Heart left ventricle (tissue), 16 donors: Measurements from ENCODE around the gene HLA-DPB1. TPM values are rescaled to one million over a fixed set of nuclear protein-coding genes. Genes with fewer than 3 reads are reported as not detected.
A peak's percentile ranks its signal among the peaks of the same experiment; 100 is the strongest.

ENCODE experiments used
- ATAC-seq, 4 donors: fragments of 200-7000 bp; cut with Tn5 transposase; one replicate each; pipeline ENCODE4 v1.9.1; 2020 to 2022; ENCODE audit warnings: moderate library complexity in 4 of 4, mild to moderate bottlenecking in 3 of 4, moderate number of reproducible peaks in 1 of 4
- DNase-seq, 5 donors: peaks; one replicate each; pipeline ENCODE4 v3.0.0-alpha.2; 2020
- H3K27ac ChIP-seq, 12 donors: fragments of 200-600 bp; sonication (generic) in 4 of 12; one replicate each; pipeline versions ENCODE4 v1.5.0 to v1.8.0; 2016 to 2022; ENCODE audit warnings: mild to moderate bottlenecking in 2 of 12
- H3K27me3 ChIP-seq, 9 donors: fragments of 200-600 bp; sonication (generic) in 2 of 9; one replicate each; pipeline versions ENCODE4 v1.5.1 to v1.8.0; 2016 to 2022; ENCODE audit warnings: mild to moderate bottlenecking in 3 of 9
- H3K36me3 ChIP-seq, 9 donors: fragments of 200-600 bp; sonication (generic) in 2 of 9; one replicate each; pipeline versions ENCODE4 v1.5.0 to v1.8.0; 2018 to 2022; ENCODE audit warnings: mild to moderate bottlenecking in 2 of 9
- H3K4me1 ChIP-seq, 12 donors: fragments of 200-600 bp; sonication (generic) in 4 of 12; one replicate each; pipeline versions ENCODE4 v1.5.0 to v1.8.0; 2016 to 2022; ENCODE audit warnings: mild to moderate bottlenecking in 3 of 12
- H3K4me3 ChIP-seq, 12 donors: fragments of 200-600 bp; sonication (generic) in 4 of 12; one replicate each; pipeline versions ENCODE4 v1.5.0 to v1.8.0; 2017 to 2022; ENCODE audit warnings: mild to moderate bottlenecking in 9 of 12, moderate library complexity in 4 of 12
- H3K9me3 ChIP-seq, 12 donors: fragments of 200-600 bp; sonication (generic) in 4 of 12; one replicate each; pipeline versions ENCODE4 v1.5.0 to v1.8.0; 2016 to 2022; ENCODE audit warnings: mild to moderate bottlenecking in 1 of 12
- POLR2A ChIP-seq, 2 donors: fragments of 450-650 bp; IDR thresholded peaks; one replicate each; pipeline ENCODE4 v1.6.1; 2017; ENCODE audit warnings: antibody characterized with exemption in 2 of 2, mild to moderate bottlenecking in 2 of 2, moderate library complexity in 2 of 2
- WGBS, 4 donors: extraction: QIAGEN DNeasy Blood & Tissue Kit in 2 of 4; methylation state at CpG; one replicate each; pipeline versions ENCODE4 v1.1.5 to v1.1.7; 2013 to 2018; 5-methylcytosine and 5-hydroxymethylcytosine counted together
- intact Hi-C, 10 donors: fragments of 100-400 bp; cut with DNase I; formaldehyde crosslinking; loops; one replicate each; pipeline versions ENCODE4 v1.11.1 to v1.14.2; 2022
- long read RNA-seq, 3 donors: library from polyadenylated mRNA; unstranded; transcript quantifications; one replicate each; pipeline ENCODE4 v2.0.0, GENCODE V29; 2020 to 2021
- polyA plus RNA-seq, 2 donors: library from polyadenylated mRNA; stranded (reverse); fragments of 200-250 nt; gene quantifications; one replicate each; pipeline ENCODE4 v1.2.3, GENCODE V29; 2013
- total RNA-seq, 9 donors: library from RNA; depleted of rRNA in 2 of 9; stranded (reverse); fragments of >200 nt in 2 of 9; fragmentation: NEBNext Ultra II Directional in 3 of 9; extraction: Animal tissue kit (Norgen Biotek cat#: 25700) in 3 of 9; gene quantifications; one replicate each; pipeline versions ENCODE4 v1.1.0 to v1.2.4, GENCODE V29; 2016 to 2023
- TF ChIP-seq, protein P1 (sequence below), 12 donors: fragments of 200-600 bp; sonication (generic) in 4 of 12; IDR thresholded peaks; one replicate each; pipeline versions ENCODE4 v1.5.0 to v1.8.0; 2018 to 2022; ENCODE audit warnings: antibody characterized with exemption in 12 of 12, mild to moderate bottlenecking in 5 of 12
- donor health status: ischemic (EF 13 %, LVEDD 7.1; RV severe dilation, severe dysfunction).
- donor health status: healthy with polysubstance abuse.
- donor health status: DM: no; HTN: yes; CAD: no.
- donor health status: DM: no; HTN: no; CAD: no.
- donor health status: ischemic (EF 25% LVEDD 6.9; RV normal size, moderate dysfunction).
- donor health status: ischemic (EF 25% LVEDD 5.7; RV mildly dilated, moderate dysfunction).
- donor health status: healthy.
- donor health status: DM: yes; HTN: yes; CAD: no.
- donor health status: ischemic (EF 35%, LVEDD 5.7; RV mildly dilated, moderate dysfunction).
- donor health status: nonischemic (EF 11% LVEDD 7.7; RV severe dilation, severe dysfunction).
- donor health status: DM: yes; HTN: yes; CAD: no.
- donor health status: PGD.
- donor health status: ischemic (EF 29% LVEDD 5.4; RV normal size, mild dysfunction).
- donor health status: nonischemic (EF 23%, LVEDD 6.1; RV moderate dilation, normal function).

HLA-DPB1 gene
- total RNA-seq (100 to 1,000 TPM in 2 of 9 donors, 10 to 100 TPM in 7; 16.6 to 346 (median 30.7) TPM), polyA plus RNA-seq (10 to 100 TPM; 25.0 to 30.1 TPM)
- long read RNA-seq, donor 1, transcript HLA-DPB1-211 (6 exons, 1,560 nt) = major isoform, 13 of 20 reads
- long read RNA-seq, donor 1, partial matches to known transcripts = 3 of 20 reads
- long read RNA-seq, donor 1, other reads (novel, unspliced or antisense) = 4 of 20 reads
- long read RNA-seq, donor 2, transcript HLA-DPB1-211 (6 exons, 1,560 nt) = major isoform, 13 of 20 reads
- long read RNA-seq, donor 2, partial matches to known transcripts = 0 of 20 reads
- long read RNA-seq, donor 2, other reads (novel, unspliced or antisense) = 7 of 20 reads
- long read RNA-seq, donor 3, transcript HLA-DPB1-211 (6 exons, 1,560 nt) = major isoform, 13 of 16 reads
- long read RNA-seq, donor 3, partial matches to known transcripts = 2 of 16 reads
- long read RNA-seq, donor 3, other reads (novel, unspliced or antisense) = 1 of 16 reads

DNA sequence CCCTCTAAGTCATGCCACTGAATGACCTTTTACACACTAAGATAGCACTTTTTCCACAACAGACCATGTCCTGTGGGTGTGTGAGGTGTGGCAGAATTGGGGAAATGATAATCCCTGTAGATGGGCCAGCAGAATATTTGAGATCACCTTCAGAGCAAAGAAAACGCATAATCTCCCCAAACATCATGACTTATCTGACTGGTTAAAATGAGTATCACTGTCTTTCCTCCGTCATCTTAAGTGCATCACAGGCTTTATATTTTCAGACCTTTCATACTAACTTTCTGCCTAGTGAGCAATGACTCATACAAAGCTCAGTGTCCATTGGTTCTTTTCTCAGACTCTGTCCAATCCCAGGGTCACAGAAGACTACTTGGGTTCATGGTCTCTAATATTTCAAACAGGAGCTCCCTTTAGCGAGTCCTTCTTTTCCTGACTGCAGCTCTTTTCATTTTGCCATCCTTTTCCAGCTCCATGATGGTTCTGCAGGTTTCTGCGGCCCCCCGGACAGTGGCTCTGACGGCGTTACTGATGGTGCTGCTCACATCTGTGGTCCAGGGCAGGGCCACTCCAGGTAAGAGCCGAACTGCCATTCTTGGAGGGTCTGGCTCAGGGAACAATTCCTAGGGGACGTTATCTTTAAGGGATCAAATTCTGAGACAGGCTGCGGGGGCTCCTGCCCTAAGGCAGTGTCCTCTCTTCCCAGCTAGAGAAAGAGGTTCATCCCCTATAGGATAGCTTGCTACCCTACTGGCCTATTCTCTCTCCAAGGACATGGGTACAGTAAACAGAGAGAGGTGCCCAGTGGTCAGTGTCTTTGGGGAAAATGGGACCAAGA, at the start of gene HLA-DPB1:
Gene HLA-DPB1, plus strand, starts transcription at position 423 of the 838 bp plus-strand sequence. Its CDS starts 52 bp downstream, at position 475.
- ATAC-seq (peak; percentile 76 to 87 (median 80)), DNase-seq (peak in 2 of 5 donors; percentile 27 to 37)
- Histone ChIP-seq H3K9me3 (no peaks in the 10 kb centered on the region), H3K27ac (peak within 1 kb of the TSS; percentile 28 to 94 (median 78)), H3K27me3 (no peaks in the 10 kb centered on the region), H3K4me1 (peaks cover 0 to 63% (median 6%) of the 10 kb centered on the region in 12 donors), H3K36me3 (peaks cover 0 to 26% (median 0%) of the 10 kb centered on the region in 9 donors), H3K4me3 (peak within 1 kb of the TSS in 11 of 12 donors; percentile 6 to 81 (median 56))
- 45 to 55% (median 51%) methylated on average over 10 of the region's 10 CpGs for WGBS, 4 donors
- TF ChIP-seq, protein P1, sequence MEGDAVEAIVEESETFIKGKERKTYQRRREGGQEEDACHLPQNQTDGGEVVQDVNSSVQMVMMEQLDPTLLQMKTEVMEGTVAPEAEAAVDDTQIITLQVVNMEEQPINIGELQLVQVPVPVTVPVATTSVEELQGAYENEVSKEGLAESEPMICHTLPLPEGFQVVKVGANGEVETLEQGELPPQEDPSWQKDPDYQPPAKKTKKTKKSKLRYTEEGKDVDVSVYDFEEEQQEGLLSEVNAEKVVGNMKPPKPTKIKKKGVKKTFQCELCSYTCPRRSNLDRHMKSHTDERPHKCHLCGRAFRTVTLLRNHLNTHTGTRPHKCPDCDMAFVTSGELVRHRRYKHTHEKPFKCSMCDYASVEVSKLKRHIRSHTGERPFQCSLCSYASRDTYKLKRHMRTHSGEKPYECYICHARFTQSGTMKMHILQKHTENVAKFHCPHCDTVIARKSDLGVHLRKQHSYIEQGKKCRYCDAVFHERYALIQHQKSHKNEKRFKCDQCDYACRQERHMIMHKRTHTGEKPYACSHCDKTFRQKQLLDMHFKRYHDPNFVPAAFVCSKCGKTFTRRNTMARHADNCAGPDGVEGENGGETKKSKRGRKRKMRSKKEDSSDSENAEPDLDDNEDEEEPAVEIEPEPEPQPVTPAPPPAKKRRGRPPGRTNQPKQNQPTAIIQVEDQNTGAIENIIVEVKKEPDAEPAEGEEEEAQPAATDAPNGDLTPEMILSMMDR (IDR thresholded peaks at IDR 0.05) = no peak
- no peak for TF ChIP-seq POLR2A (IDR thresholded peaks at IDR 0.05)
- intact Hi-C loops = loop anchor here in 1 of 10 donors (1.0 kb wide), 1 partner anchor 55 kb away; no protein-coding TSS in a partner anchor

DNA sequence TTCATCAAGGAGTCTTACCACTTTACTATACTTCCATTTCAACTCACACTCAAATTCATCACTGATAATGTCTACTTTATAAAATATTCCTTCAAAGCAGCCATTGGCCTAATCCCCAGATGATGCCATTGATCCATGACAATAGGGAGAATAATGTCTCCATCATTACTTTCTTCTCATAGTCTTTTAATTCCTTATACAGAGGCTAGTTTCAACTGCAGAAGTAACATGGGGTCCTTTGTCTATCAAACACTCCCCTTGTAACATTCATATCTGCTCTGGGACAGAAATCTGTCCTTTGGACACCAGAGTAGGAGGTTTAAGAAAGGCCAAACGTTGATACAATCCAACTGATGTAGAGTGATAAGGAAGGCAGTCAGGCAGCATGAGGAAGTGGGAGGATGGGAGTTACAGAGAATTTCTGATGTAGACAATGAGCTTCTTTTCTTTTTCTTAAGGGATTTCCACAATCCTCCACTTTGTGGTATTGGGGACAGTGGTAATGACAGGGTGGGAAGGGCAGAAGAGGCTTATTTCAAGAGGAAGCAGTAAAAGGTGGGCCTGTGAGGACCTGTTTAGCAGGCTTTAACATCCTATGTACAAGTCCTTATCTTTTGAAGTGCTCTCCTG, 47.5 kb upstream of the HLA-DPB1 start:
- H3K27me3 ChIP-seq = peaks cover 0 to 5% (median 0%) of the 10 kb centered on the region in 9 donors
- 8 to 19% (median 12%) methylated on average over 1 of the region's 1 CpG for WGBS, 4 donors
- TF ChIP-seq, protein P1 (IDR thresholded peaks at IDR 0.05) = no peak
- no peak for TF ChIP-seq POLR2A (IDR thresholded peaks at IDR 0.05)
- H3K9me3 ChIP-seq = no peaks in the 10 kb centered on the region
- H3K4me1 ChIP-seq = peaks cover 0 to 33% (median 0%) of the 10 kb centered on the region in 12 donors
- no peaks in the 10 kb centered on the region for H3K36me3 ChIP-seq
- no peak overlapping the region for H3K4me3 ChIP-seq
- intact Hi-C loops = no loop called here
- ATAC-seq = peak in 1 of 4 donors; percentile 51
- no peak for DNase-seq
- peak overlapping the region in 10 of 12 donors; percentile 45 to 95 (median 82) for H3K27ac ChIP-seq

DNA sequence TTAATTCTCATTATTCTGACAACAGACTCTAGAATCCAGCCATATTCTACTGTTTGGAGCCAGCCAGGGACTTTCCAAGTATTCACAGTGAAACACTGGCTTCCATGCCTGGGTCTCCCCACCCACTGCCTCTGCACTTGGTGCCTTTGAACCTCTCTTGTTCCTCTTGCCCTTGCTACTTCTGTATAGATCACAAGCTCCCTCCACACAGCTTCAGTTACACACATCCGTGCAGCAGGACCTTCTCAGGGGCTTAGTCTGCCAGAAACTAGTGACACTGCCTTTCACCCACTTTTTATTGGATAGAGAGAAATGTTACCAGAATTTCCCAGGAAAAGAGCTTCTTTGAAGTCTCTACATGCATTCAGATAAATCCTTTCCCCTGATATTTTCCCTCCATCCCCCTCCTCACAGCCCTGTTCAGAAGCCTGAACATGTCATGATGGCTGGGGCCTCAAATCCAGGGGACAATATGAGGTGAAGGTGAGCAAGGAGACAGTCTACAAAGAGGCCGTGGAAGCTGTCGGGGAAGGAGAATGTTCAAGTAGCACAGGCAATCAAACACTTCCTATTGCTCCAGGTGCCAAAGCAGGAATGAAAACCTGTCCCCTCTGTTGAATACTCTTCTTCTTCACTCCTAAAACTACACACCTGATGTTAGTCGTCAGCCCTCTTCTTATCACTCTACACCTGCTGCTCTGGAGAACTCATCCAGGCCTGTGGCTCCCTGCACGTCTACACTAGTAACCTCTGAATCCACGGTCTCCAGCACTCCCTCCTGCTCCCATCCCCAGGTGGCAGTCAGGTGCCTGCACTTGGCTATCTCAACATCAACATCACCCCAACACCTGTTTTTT, 46.2 kb upstream of the HLA-DPB1 start:
- peaks cover 0 to 33% (median 0%) of the 10 kb centered on the region in 12 donors for H3K4me1 ChIP-seq
- WGBS, 4 donors = 43 to 53% (median 51%) methylated on average over 6 of the region's 6 CpGs
- ATAC-seq (peak; percentile 90 to 99 (median 94)), DNase-seq (peak in 3 of 5 donors; percentile 48 to 70 (median 61))
- H3K27ac ChIP-seq = peak overlapping the region; percentile 39 to 95 (median 81)
- no peak overlapping the region for H3K4me3 ChIP-seq
- H3K27me3 ChIP-seq = peaks cover 0 to 5% (median 0%) of the 10 kb centered on the region in 9 donors
- no peak for TF ChIP-seq POLR2A (IDR thresholded peaks at IDR 0.05)
- TF ChIP-seq, protein P1 (IDR thresholded peaks at IDR 0.05) = no peak
- H3K9me3 ChIP-seq = peaks cover 0 to 3% (median 0%) of the 10 kb centered on the region in 12 donors
- H3K36me3 ChIP-seq = no peaks in the 10 kb centered on the region
- intact Hi-C loops = loop anchor here in 2 of 10 donors (1.0 to 5.0 kb wide), 2 partner anchors 10 to 43 kb away; partner anchors contain the start of gene HLA-DPA1 (in 1 of the 2)
